AG09319 (cell line): ENCODE results near the gene REELD1.

Experiments
- DNase-seq: peaks from one replicate; pipeline ENCODE4 v3.0.0-alpha.2; 2010; ENCODE audit warnings: low read depth; ENCODE audit errors: extremely low read depth
- CTCF ChIP-seq: IDR thresholded peaks from 2 replicates; pipeline ENCODE4 v1.5.1; 2011; ENCODE audit warnings: low read depth, mild to moderate bottlenecking, inconsistent platforms, low read length, moderate library complexity

REELD1 gene

GRCh38 chr4:146238107-146238506 lies 23.8 kb downstream of the REELD1 start:
- no peak for TF ChIP-seq CTCF
- DNase-seq, result no peak

DNA sequence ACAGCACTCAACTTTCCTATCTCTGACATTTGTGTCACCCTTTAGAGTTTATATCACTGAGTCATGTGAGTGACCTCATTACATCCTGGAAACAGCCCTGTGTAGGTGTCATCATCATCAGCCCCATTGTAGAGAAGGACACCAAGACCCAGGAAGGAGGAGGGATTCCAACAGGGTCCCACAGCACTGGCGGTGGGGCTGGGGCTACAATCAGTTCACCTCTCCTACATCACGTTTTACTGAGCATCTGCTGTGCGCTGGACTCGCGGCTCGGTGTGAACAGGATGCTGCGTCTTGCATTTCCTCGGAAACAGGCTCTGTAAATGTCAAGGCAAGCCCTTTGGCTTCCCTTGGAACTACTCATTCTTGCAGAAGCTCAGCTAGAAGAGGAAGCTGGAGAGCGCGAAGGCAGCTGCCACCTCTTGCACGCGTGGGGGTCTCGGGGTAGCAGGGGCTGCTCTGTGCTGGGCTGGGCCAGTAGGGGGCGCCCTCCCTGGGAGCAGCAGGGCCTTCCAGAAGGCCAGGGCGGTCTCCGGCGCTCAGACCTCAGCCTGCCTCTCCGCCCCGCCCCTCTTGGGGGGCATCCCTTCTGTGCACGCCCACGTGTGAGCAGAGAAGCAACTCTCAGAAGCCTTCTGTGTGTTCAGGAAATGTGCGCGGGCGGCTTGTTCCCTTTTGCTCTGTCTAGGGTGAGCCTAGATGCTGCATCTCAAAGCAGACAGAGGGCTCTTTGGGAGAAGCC lies 29.0 kb downstream of the REELD1 start:
- peak; percentile 24 for TF ChIP-seq CTCF
- no peak for DNase-seq

GRCh38 chr4:146243883-146244277 lies 29.5 kb downstream of the REELD1 start:
- TF ChIP-seq CTCF, result no peak
- no peak for DNase-seq

GRCh38 chr4:146244496-146244895 lies 30.2 kb downstream of the REELD1 start:
- no peak for TF ChIP-seq CTCF
- DNase-seq, result no peak

GRCh38 chr4:146245246-146245645 lies 30.9 kb downstream of the REELD1 start:
- DNase-seq, result no peak
- no peak for TF ChIP-seq CTCF

- no peak for DNase-seq
- no peak for TF ChIP-seq CTCF
Observed at GRCh38 chr4:146245850-146246249, 31.5 kb downstream of the REELD1 start.

GRCh38 chr4:146246381-146246780 lies 32.0 kb downstream of the REELD1 start:
- TF ChIP-seq CTCF, result no peak
- no peak for DNase-seq
